ENCODE data around the gene TIPARP.

TIPARP gene

GRCh38 chr3:156630773-156631093 lies 43.7 kb upstream of the TIPARP start:
- no peaks in the 10 kb centered on the region for H3K9me3 ChIP-seq
- DNase-seq: no peak
- H3K27me3 ChIP-seq: no peaks in the 10 kb centered on the region; the same call in none of the 2 replicates
- TF ChIP-seq CTCF (IDR thresholded peaks at IDR 0.05; ENCODE audit: low read depth, low read length): no peak
- H3K4me1 ChIP-seq: no peaks in the 10 kb centered on the region
- H3K4me3 ChIP-seq (ENCODE audit: low read depth, low read length): no peak overlapping the region
- no peaks in the 10 kb centered on the region for H3K36me3 ChIP-seq

GRCh38 chr3:156631323-156631722 lies 43.1 kb upstream of the TIPARP start:
- no peak for TF ChIP-seq CTCF (IDR thresholded peaks at IDR 0.05; ENCODE audit: low read depth, low read length)
- Histone ChIP-seq H3K4me3 (ENCODE audit: low read depth, low read length) (no peak overlapping the region), H3K27me3 (no peaks in the 10 kb centered on the region; the same call in none of the 2 replicates), H3K9me3 (no peaks in the 10 kb centered on the region), H3K36me3 (no peaks in the 10 kb centered on the region), H3K4me1 (no peaks in the 10 kb centered on the region)
- no peak for DNase-seq

GRCh38 chr3:156632601-156633000 lies 41.8 kb upstream of the TIPARP start:
- no peak for DNase-seq
- TF ChIP-seq CTCF (IDR thresholded peaks at IDR 0.05; ENCODE audit: low read depth, low read length): no peak
- Histone ChIP-seq H3K4me3 (ENCODE audit: low read depth, low read length) (no peak overlapping the region), H3K9me3 (no peaks in the 10 kb centered on the region), H3K36me3 (no peaks in the 10 kb centered on the region), H3K4me1 (no peaks in the 10 kb centered on the region), H3K27me3 (no peaks in the 10 kb centered on the region; the same call in none of the 2 replicates)

- Histone ChIP-seq H3K4me1 (no peaks in the 10 kb centered on the region), H3K27me3 (no peaks in the 10 kb centered on the region; the same call in none of the 2 replicates), H3K36me3 (no peaks in the 10 kb centered on the region), H3K4me3 (ENCODE audit: low read depth, low read length) (no peak overlapping the region), H3K9me3 (no peaks in the 10 kb centered on the region)
- no peak for TF ChIP-seq CTCF (IDR thresholded peaks at IDR 0.05; ENCODE audit: low read depth, low read length)
- DNase-seq: no peak
These were observed 41.1 kb upstream of the TIPARP start for GRCh38 chr3:156633335-156633734.

GRCh38 chr3:156635034-156635433 lies 39.4 kb upstream of the TIPARP start:
- no peak overlapping the region for H3K4me3 ChIP-seq (ENCODE audit: low read depth, low read length)
- no peak for DNase-seq
- no peaks in the 10 kb centered on the region; the same call in none of the 2 replicates for H3K27me3 ChIP-seq
- no peaks in the 10 kb centered on the region for H3K9me3 ChIP-seq
- H3K36me3 ChIP-seq: no peaks in the 10 kb centered on the region
- TF ChIP-seq CTCF (IDR thresholded peaks at IDR 0.05; ENCODE audit: low read depth, low read length): no peak
- no peaks in the 10 kb centered on the region for H3K4me1 ChIP-seq

GRCh38 chr3:156635973-156636372 lies 38.4 kb upstream of the TIPARP start:
- Histone ChIP-seq H3K27me3 (no peaks in the 10 kb centered on the region; the same call in none of the 2 replicates), H3K4me3 (ENCODE audit: low read depth, low read length) (no peak overlapping the region), H3K4me1 (no peaks in the 10 kb centered on the region), H3K9me3 (no peaks in the 10 kb centered on the region), H3K36me3 (no peaks in the 10 kb centered on the region)
- no peak for TF ChIP-seq CTCF (IDR thresholded peaks at IDR 0.05; ENCODE audit: low read depth, low read length)
- no peak for DNase-seq

Data from BE2C (cell line).